ENCODE data around the gene CCDC178.

DNA sequence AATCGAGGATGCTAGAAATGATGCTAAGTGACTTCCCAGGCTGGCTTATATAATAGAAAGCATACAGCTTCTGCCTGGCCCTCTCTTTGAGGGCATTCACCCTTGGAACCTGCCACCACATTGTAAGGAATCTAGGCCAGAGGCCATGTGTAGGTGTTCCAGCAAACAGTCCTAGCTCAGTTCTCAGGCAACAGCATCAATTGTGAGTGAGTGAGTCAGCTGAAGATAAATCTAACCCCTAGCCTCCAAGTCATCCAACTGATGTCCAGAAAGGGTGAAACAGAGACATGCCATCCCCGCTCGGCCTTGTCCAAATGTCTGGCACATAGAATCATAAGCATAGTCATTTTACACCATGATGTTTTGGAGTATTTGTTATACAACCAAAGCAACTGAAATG is 343.4 kb downstream of the CCDC178 start:
- TF ChIP-seq GATA2 (IDR thresholded peaks at IDR 0.05; ENCODE audit: low read depth, low read length) = no peak
- no peak for TF ChIP-seq GATA3 (IDR thresholded peaks at IDR 0.05; ENCODE audit: low read depth, low read length)

All from SH-SY5Y (cell line).